Activated gamma-delta T cell (primary cell): ENCODE results near the gene BCL2L13.
A peak's percentile ranks its signal among the peaks of the same experiment; 100 is the strongest.
"Not testable (repeated sequence)": the region's sequence is repeated elsewhere in the genome, so short reads cannot be mapped to it uniquely, and the experiment has no call there.

Source experiments
- DNase-seq: peaks from one replicate; lab custom pipeline; 2025; lab: John Stamatoyannopoulos, UW

BCL2L13 gene

GRCh38 chr22:17761138-17761488 lies 122.6 kb downstream of the BCL2L13 start:
- no peak for DNase-seq

- not testable (repeated sequence) for DNase-seq
Observed at GRCh38 chr22:17763442-17763841, 124.9 kb downstream of the BCL2L13 start.

- no peak for DNase-seq
Observed at GRCh38 chr22:17764036-17764435, 125.5 kb downstream of the BCL2L13 start.

GRCh38 chr22:17764852-17765251 lies 126.3 kb downstream of the BCL2L13 start:
- not testable (repeated sequence) for DNase-seq

- DNase-seq = no peak
Observed at GRCh38 chr22:17767233-17768065, 128.9 kb downstream of the BCL2L13 start.

- DNase-seq = no peak
Observed at GRCh38 chr22:17769013-17769715, 130.6 kb downstream of the BCL2L13 start.

GRCh38 chr22:17769716-17770082 lies 131.1 kb downstream of the BCL2L13 start:
- DNase-seq = no peak

- DNase-seq = no peak
Observed at GRCh38 chr22:17770180-17771077, 131.9 kb downstream of the BCL2L13 start.

GRCh38 chr22:17772249-17772957 lies 133.8 kb downstream of the BCL2L13 start:
- no peak for DNase-seq

GRCh38 chr22:17772958-17773605 lies 134.5 kb downstream of the BCL2L13 start:
- DNase-seq = no peak

- DNase-seq = peak; percentile 68
Observed at GRCh38 chr22:17773606-17774205, 135.1 kb downstream of the BCL2L13 start.

- peak; percentile 45 for DNase-seq
Observed at GRCh38 chr22:17774206-17774925, 135.8 kb downstream of the BCL2L13 start, which contains the start of gene BID. TSS of gene BID (minus strand) at chr22:17774469. CDS start at chr22:17750116, 24,353 bp downstream.

GRCh38 chr22:17774926-17775685 lies 136.5 kb downstream of the BCL2L13 start:
- DNase-seq = no peak

- no peak for DNase-seq
Observed at GRCh38 chr22:17775781-17776465, 137.4 kb downstream of the BCL2L13 start.

- DNase-seq = no peak
Observed at GRCh38 chr22:17777005-17777716, 138.6 kb downstream of the BCL2L13 start.

- DNase-seq = no peak
Observed at GRCh38 chr22:17777717-17778044, 139.1 kb downstream of the BCL2L13 start.

GRCh38 chr22:17778412-17778976 lies 139.9 kb downstream of the BCL2L13 start:
- no peak for DNase-seq
